WTC11 (cell line): ENCODE data around the gene LMOD1.

ENCODE experiments used
- ATF6 ChIP-seq: sonication (generic); formaldehyde crosslinking; IDR thresholded peaks from 2 replicates; pipeline ENCODE4 v1.8.1; 2023; ENCODE audit warnings: mild to moderate bottlenecking, missing genetic modification reagents
- CREB1 ChIP-seq: sonication (generic); formaldehyde crosslinking; IDR thresholded peaks from 2 replicates; pipeline ENCODE4 v1.8.0; 2023; ENCODE audit warnings: mild to moderate bottlenecking, missing genetic modification reagents
- CTCF ChIP-seq: fragments of 200-600 bp; IDR thresholded peaks from 2 replicates; pipeline ENCODE4 v1.8.0; 2022; ENCODE audit warnings: antibody characterized with exemption
- ELF4 ChIP-seq: sonication (generic); formaldehyde crosslinking; IDR thresholded peaks from 2 replicates; pipeline ENCODE4 v1.8.1; 2022; ENCODE audit warnings: low read depth, mild to moderate bottlenecking, moderate library complexity, missing genetic modification reagents
- ESRRA ChIP-seq: sonication (generic); formaldehyde crosslinking; IDR thresholded peaks from 2 replicates; pipeline ENCODE4 v1.8.1; 2022; ENCODE audit warnings: mild to moderate bottlenecking, missing genetic modification reagents, borderline replicate concordance
- HMGXB4 ChIP-seq: sonication (generic); formaldehyde crosslinking; IDR thresholded peaks from 2 replicates; pipeline ENCODE4 v1.8.1; 2023; ENCODE audit warnings: mild to moderate bottlenecking, moderate library complexity, missing genetic modification reagents
- JUN ChIP-seq: sonication (generic); formaldehyde crosslinking; IDR thresholded peaks from 2 replicates; pipeline ENCODE4 v1.8.0; 2023; ENCODE audit warnings: mild to moderate bottlenecking, missing genetic modification reagents
- MAX ChIP-seq: sonication (generic); formaldehyde crosslinking; IDR thresholded peaks from 2 replicates; pipeline ENCODE4 v1.8.0; 2022; ENCODE audit warnings: mild to moderate bottlenecking, missing genetic modification reagents
- SP1 ChIP-seq: sonication (generic); formaldehyde crosslinking; conservative IDR thresholded peaks from 2 replicates; pipeline ENCODE4 v1.8.1; 2022; ENCODE audit warnings: missing genetic modification reagents
- USF2 ChIP-seq: sonication (generic); formaldehyde crosslinking; IDR thresholded peaks from 2 replicates; pipeline ENCODE4 v1.8.1; 2023; ENCODE audit warnings: mild to moderate bottlenecking, missing genetic modification reagents, moderate library complexity
- ZNF232 ChIP-seq: sonication (generic); formaldehyde crosslinking; IDR thresholded peaks from 2 replicates; pipeline ENCODE4 v1.8.0; 2022; ENCODE audit warnings: mild to moderate bottlenecking, missing genetic modification reagents

- TF ChIP-seq SP1 (CRISPR knock-in tag) (no peak), CTCF (no peak), USF2 (no peak), HMGXB4 (CRISPR knock-in tag) (no peak), CREB1 (CRISPR knock-in tag) (no peak), JUN (no peak), ELF4 (no peak), MAX (no peak), ATF6 (CRISPR knock-in tag) (no peak), ZNF232 (CRISPR knock-in tag) (no peak), ESRRA (CRISPR knock-in tag) (no peak)
These were observed 60.1 kb downstream of the LMOD1 start for GRCh38 chr1:201886103-201886885.
